Fibroblast of lung (primary cell): Measurements from ENCODE around the gene SP6. TPM values are rescaled to one million over a fixed set of nuclear protein-coding genes. Genes with fewer than 3 reads are reported as not detected.
A peak's percentile ranks its signal among the peaks of the same experiment; 100 is the strongest.

ENCODE experiments used
- DNase-seq, 2 donors: peaks; one replicate each; pipeline versions ENCODE4 v3.0.0 to v3.0.0-alpha.2; 2010; ENCODE audit warnings: low read depth in 2 of 2
- H2AFZ ChIP-seq: 2 replicates; pipeline ENCODE4 v1.5.1; 2012; ENCODE audit warnings: low read length, control low read depth, inconsistent platforms
- H3K27ac ChIP-seq: 2 replicates; pipeline ENCODE4 v1.5.1; 2011; ENCODE audit warnings: low read length, control low read depth; ENCODE audit not compliant: insufficient read depth
- H3K27me3 ChIP-seq: 2 replicates; pipeline ENCODE4 v1.5.1; 2011; ENCODE audit warnings: mild to moderate bottlenecking, low read length; ENCODE audit not compliant: control insufficient read depth, insufficient read depth
- H3K36me3 ChIP-seq: 2 replicates; pipeline ENCODE4 v1.5.1; 2011; ENCODE audit warnings: low read length; ENCODE audit not compliant: control insufficient read depth, insufficient read depth
- H3K4me1 ChIP-seq: 2 replicates; pipeline ENCODE4 v1.5.1; 2011; ENCODE audit warnings: low read length; ENCODE audit not compliant: control insufficient read depth, insufficient read depth; ENCODE audit errors: extremely low read depth
- H3K4me2 ChIP-seq: 2 replicates; pipeline ENCODE4 v1.5.1; 2011; ENCODE audit warnings: low read length, control low read depth; ENCODE audit not compliant: insufficient read depth; ENCODE audit errors: extremely low read depth
- H3K4me3 ChIP-seq, 4 experiments: fragments of 200-600 bp in 1 of 4; sonication (generic) in 1 of 4; replicated peaks in 1 of 4; 2 replicates each; pipeline ENCODE4 v1.5.1; 2011 to 2016; ENCODE audit warnings: low read length in 4 of 4, low read depth in 3 of 4, mild to moderate bottlenecking in 3 of 4, control low read depth in 2 of 4, inconsistent platforms in 1 of 4, mixed read lengths in 1 of 4; ENCODE audit not compliant: insufficient read depth in 1 of 4; ENCODE audit errors: control extremely low read depth in 1 of 4
- H3K79me2 ChIP-seq: 2 replicates; pipeline ENCODE4 v1.5.1; 2012; ENCODE audit warnings: mild to moderate bottlenecking, low read length, inconsistent platforms; ENCODE audit not compliant: control insufficient read depth, insufficient read depth
- H3K9ac ChIP-seq: 2 replicates; pipeline ENCODE4 v1.5.1; 2011; ENCODE audit warnings: mild to moderate bottlenecking, low read length, control low read depth; ENCODE audit not compliant: insufficient read depth
- H3K9me3 ChIP-seq: 2 replicates; pipeline ENCODE4 v1.5.1; 2012; ENCODE audit warnings: low read depth, low read length; ENCODE audit not compliant: control insufficient read depth, insufficient read depth
- H4K20me1 ChIP-seq: 2 replicates; pipeline ENCODE4 v1.5.1; 2011; ENCODE audit warnings: low read length; ENCODE audit not compliant: control insufficient read depth, insufficient read depth; ENCODE audit errors: extremely low read depth
- CTCF ChIP-seq, 2 donors: IDR thresholded peaks in 1 of 2; conservative IDR thresholded peaks in 1 of 2; 1 replicate in 1 of 2; 2 replicates in 1 of 2; pipeline ENCODE4 v1.5.1; 2011 to 2012; ENCODE audit warnings: low read length in 2 of 2, control low read depth in 1 of 2, inconsistent platforms in 1 of 2, low read depth in 1 of 2, mild to moderate bottlenecking in 1 of 2
- EZH2 ChIP-seq: IDR thresholded peaks from 2 replicates; pipeline ENCODE4 v1.5.1; 2012; ENCODE audit warnings: low read length, control low read depth, mild to moderate bottlenecking; ENCODE audit errors: missing control alignments
- polyA plus RNA-seq, 2 donors: library from polyadenylated mRNA; depleted of rRNA in 1 of 2; stranded (reverse) in 1 of 2; unstranded in 1 of 2; fragments of >200 nt; gene quantifications; 2 replicates each; pipeline ENCODE4 v1.2.1, GENCODE V29; 2011 to 2012; ENCODE audit warnings: missing spikeins in 1 of 2
- total RNA-seq: library from RNA; depleted of rRNA; stranded (reverse); fragments of >200 nt; gene quantifications from 2 replicates; pipeline ENCODE4 v1.2.1, GENCODE V29; 2014

SP6 gene
- total and polyA plus RNA-seq, 2 donors (not counting 1 experiment from before 2014, with no cell fraction given): under 0.01 to 0.07 TPM

- peak overlapping the region in 1 of 4 experiments; percentile 10 for H3K4me3 ChIP-seq
- H3K27ac ChIP-seq: no peak overlapping the region
- no peaks in the 10 kb centered on the region for H3K36me3 ChIP-seq
- DNase-seq: peak in 1 of 2 donors; percentile 22
- H3K4me2 ChIP-seq: peak overlapping the region; percentile 35
- H3K9me3 ChIP-seq: no peaks in the 10 kb centered on the region
- H3K79me2 ChIP-seq: no peaks in the 10 kb centered on the region
- H4K20me1 ChIP-seq: no peaks in the 10 kb centered on the region
- H3K27me3 ChIP-seq: peaks cover 38% of the 10 kb centered on the region
- no peak overlapping the region for H2AFZ ChIP-seq
- TF ChIP-seq EZH2 (no peak), CTCF (conservative IDR thresholded peaks at IDR 0.05 in 1 of 2, IDR thresholded peaks at IDR 0.05 in 1 of 2; ENCODE audit: low read depth in 1 of 2, low read length in 2 of 2) (no peak)
- no peak overlapping the region for H3K9ac ChIP-seq
- no peaks in the 10 kb centered on the region for H3K4me1 ChIP-seq
These were observed 21.2 kb upstream of the SP6 start for GRCh38 chr17:47872019-47872650.

DNA sequence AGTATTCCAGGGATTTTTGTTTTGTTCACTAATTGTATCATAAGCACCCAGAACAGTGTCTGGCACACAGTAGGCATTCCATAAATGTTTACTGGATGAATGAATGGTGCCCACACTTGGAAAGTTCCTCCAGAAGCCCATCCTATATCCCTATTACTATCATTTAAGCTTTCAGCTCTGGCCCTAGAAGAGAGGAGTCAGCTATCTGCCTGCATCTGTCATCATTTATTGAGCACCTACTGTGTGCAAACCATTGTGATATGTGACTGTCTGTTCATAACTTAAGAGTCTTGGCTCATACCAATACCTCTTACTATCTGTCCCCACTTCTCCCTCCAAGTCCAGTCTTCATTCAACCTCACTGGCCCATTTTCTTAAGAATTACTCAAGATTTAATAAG lies 20.1 kb upstream of the SP6 start:
- H3K9ac ChIP-seq: no peak overlapping the region
- no peak overlapping the region for H3K4me3 ChIP-seq
- no peaks in the 10 kb centered on the region for H3K79me2 ChIP-seq
- no peaks in the 10 kb centered on the region for H3K36me3 ChIP-seq
- no peak for DNase-seq
- no peak overlapping the region for H3K27ac ChIP-seq
- no peak for TF ChIP-seq CTCF (conservative IDR thresholded peaks at IDR 0.05 in 1 of 2, IDR thresholded peaks at IDR 0.05 in 1 of 2; ENCODE audit: low read depth in 1 of 2, low read length in 2 of 2)
- TF ChIP-seq EZH2: no peak
- H3K9me3 ChIP-seq: no peaks in the 10 kb centered on the region
- H4K20me1 ChIP-seq: no peaks in the 10 kb centered on the region
- H3K4me2 ChIP-seq: no peak overlapping the region
- no peak overlapping the region for H2AFZ ChIP-seq
- no peaks in the 10 kb centered on the region for H3K4me1 ChIP-seq
- H3K27me3 ChIP-seq: peaks cover 42% of the 10 kb centered on the region

DNA sequence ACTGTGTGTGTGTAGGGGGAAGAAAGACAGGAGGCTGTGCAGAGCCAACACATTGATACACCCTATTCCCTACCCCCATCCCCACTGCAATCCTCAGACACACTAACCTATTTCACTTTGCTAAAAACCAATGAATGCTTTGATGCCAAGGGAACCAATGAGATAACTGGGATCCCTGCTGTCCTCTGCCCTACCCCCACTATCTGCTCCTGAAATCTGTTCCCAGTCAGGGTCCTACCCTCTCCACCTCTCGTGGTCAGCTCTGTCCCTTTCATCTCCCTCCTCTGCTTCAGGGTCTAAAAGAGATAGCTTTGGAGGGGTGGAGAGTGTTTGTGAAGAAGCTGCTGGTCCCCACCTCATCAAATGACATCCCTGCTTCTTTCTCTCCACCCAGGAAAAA lies 19.1 kb upstream of the SP6 start:
- Histone ChIP-seq H3K36me3 (no peaks in the 10 kb centered on the region), H2AFZ (no peak overlapping the region), H3K9ac (no peak overlapping the region), H3K4me2 (no peak overlapping the region), H4K20me1 (no peaks in the 10 kb centered on the region), H3K4me3 (no peak overlapping the region), H3K9me3 (no peaks in the 10 kb centered on the region), H3K4me1 (no peaks in the 10 kb centered on the region), H3K27me3 (peaks cover 39% of the 10 kb centered on the region), H3K27ac (no peak overlapping the region), H3K79me2 (no peaks in the 10 kb centered on the region)
- DNase-seq: no peak
- TF ChIP-seq CTCF (conservative IDR thresholded peaks at IDR 0.05 in 1 of 2, IDR thresholded peaks at IDR 0.05 in 1 of 2; ENCODE audit: low read depth in 1 of 2, low read length in 2 of 2): no peak
- TF ChIP-seq EZH2: no peak
